Osteocyte (in vitro differentiated cells): ENCODE results near the gene KATNB1. TPM values are rescaled to one million over a fixed set of nuclear protein-coding genes. Genes with fewer than 3 reads are reported as not detected.

ENCODE experiments used
- DNase-seq: peaks from one replicate; pipeline ENCODE4 v3.0.0; 2021; ENCODE audit warnings: mixed read lengths; ENCODE audit not compliant: unreplicated experiment; ENCODE audit errors: extremely low spot score
- H3K27ac Mint-ChIP-seq: one replicate; pipeline ENCODE4 v1.8.0; 2021; ENCODE audit warnings: mild to moderate bottlenecking, mixed read lengths; ENCODE audit not compliant: unreplicated experiment
- H3K27me3 Mint-ChIP-seq: one replicate; pipeline ENCODE4 v1.8.0; 2021; ENCODE audit warnings: mixed read lengths; ENCODE audit not compliant: unreplicated experiment
- H3K36me3 Mint-ChIP-seq: one replicate; pipeline ENCODE4 v1.8.0; 2021; ENCODE audit warnings: mixed read lengths; ENCODE audit not compliant: unreplicated experiment
- H3K4me1 Mint-ChIP-seq: one replicate; pipeline ENCODE4 v1.8.0; 2021; ENCODE audit warnings: mixed read lengths; ENCODE audit not compliant: unreplicated experiment
- H3K4me3 Mint-ChIP-seq: one replicate; pipeline ENCODE4 v1.8.0; 2021; ENCODE audit warnings: mild to moderate bottlenecking, moderate library complexity, mixed read lengths; ENCODE audit not compliant: unreplicated experiment
- H3K9me3 Mint-ChIP-seq: one replicate; pipeline ENCODE4 v1.8.0; 2021; ENCODE audit warnings: mixed read lengths; ENCODE audit not compliant: unreplicated experiment
- total RNA-seq: library from RNA; stranded (reverse); gene quantifications from 2 replicates; pipeline ENCODE4 v1.2.1, GENCODE V29; 2021
- TF ChIP-seq, protein P1 (sequence below): fragments of 200-600 bp; sonication (generic); IDR thresholded peaks from 2 replicates; pipeline ENCODE4 v1.5.0; 2021; ENCODE audit warnings: antibody characterized with exemption, mild to moderate bottlenecking, moderate library complexity

KATNB1 gene
- total RNA-seq, 1 donor from 2014 or later, result 15.9 TPM

DNA sequence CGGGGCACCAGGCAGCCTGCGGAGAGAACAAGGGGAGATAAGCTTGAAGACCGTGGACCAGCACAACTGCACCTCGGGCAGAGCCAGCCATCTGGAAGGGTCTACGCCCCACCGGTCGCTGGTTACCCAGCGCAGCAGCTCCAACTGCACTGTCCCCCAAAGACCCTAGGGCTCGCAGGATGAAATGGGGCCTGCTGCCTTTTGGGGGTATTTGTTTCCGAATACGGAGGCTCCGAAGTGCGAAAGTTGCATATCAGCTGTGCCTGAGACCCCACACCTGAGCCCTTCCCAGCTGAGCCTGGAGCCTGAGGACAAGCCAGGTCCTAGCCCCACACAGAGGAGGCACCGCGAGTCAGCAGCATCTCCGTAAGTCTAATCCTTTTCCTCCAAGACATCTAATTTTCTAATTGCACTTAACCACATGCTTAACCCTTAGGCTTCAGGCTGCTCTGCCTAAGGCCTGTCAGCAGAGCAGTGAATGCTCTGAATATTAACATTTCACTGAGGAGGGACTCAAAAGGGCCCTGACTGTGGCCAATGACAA, 62.8 kb downstream of the KATNB1 start:
- TF ChIP-seq, protein P1, sequence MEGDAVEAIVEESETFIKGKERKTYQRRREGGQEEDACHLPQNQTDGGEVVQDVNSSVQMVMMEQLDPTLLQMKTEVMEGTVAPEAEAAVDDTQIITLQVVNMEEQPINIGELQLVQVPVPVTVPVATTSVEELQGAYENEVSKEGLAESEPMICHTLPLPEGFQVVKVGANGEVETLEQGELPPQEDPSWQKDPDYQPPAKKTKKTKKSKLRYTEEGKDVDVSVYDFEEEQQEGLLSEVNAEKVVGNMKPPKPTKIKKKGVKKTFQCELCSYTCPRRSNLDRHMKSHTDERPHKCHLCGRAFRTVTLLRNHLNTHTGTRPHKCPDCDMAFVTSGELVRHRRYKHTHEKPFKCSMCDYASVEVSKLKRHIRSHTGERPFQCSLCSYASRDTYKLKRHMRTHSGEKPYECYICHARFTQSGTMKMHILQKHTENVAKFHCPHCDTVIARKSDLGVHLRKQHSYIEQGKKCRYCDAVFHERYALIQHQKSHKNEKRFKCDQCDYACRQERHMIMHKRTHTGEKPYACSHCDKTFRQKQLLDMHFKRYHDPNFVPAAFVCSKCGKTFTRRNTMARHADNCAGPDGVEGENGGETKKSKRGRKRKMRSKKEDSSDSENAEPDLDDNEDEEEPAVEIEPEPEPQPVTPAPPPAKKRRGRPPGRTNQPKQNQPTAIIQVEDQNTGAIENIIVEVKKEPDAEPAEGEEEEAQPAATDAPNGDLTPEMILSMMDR, result no peak
- Mint-ChIP-seq H3K36me3 (peaks cover 19% of the 10 kb centered on the region), H3K4me3 (peak overlapping the region; percentile 73), H3K27me3 (no peaks in the 10 kb centered on the region), H3K4me1 (peaks cover 62% of the 10 kb centered on the region), H3K27ac (peak overlapping the region; percentile 85), H3K9me3 (no peaks in the 10 kb centered on the region)
- DNase-seq, result no peak

DNA sequence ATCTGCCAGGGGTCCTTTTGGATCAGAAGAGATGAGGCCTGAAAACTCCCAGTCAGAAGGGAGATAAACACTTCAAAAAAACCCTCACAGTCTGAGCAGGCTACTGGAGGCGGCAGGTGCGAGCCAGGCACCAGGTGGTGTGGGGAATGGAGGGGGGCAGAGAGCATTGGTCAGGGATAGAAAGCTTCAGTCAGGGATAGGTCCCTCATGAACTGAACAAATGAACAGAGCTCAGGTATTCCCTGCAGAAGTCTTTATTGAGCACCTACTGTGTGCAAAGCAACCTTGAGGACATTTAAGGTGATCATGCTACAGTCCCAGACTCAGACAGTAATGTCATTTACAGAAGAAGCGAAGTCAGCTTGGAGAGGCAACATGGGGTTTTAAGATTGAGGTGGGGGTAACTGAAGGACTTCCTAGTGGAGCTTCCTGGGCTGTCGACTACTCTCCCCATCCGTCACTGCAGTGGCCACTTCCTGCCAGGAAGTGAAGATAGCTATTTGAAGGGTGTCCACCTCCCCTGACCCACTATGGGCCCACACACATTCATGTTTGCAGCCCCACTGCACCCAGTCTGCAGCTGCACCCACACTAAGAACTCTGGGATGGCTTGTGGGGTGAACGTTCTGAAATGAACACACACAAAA, 63.5 kb downstream of the KATNB1 start:
- Mint-ChIP-seq H3K4me1 (peaks cover 70% of the 10 kb centered on the region), H3K36me3 (peaks cover 19% of the 10 kb centered on the region), H3K4me3 (peak overlapping the region; percentile 73), H3K9me3 (no peaks in the 10 kb centered on the region), H3K27me3 (no peaks in the 10 kb centered on the region), H3K27ac (peak overlapping the region; percentile 85)
- TF ChIP-seq, protein P1, result no peak
- no peak for DNase-seq

DNA sequence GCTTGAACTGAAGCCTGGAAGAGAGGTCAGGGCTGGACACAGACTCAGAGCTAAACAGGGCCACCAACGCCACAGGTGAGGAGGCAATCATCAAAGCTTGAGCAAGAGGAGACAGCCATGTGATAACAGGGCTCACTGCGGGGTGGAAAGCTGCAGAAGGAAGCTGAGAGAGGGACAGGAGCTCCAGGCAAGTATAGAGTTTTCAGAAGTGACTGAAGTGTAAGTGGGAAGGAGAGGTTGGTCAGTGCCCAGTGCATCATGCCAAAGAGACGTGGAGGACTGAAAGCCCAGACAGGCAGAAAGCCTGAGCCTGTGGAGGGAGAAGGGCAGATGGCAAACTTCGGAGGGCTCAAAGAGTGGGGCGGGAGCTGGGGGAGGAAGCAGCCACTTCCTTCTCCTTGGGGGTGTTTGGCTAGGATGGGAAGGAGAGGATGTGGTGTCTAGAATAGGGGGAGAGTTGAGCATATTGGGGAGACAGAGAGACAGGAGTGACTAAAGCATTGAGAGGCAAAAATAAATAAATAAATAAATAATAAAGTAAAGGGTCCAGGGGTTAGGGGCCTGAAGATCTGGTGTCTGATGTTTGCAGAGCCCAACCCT, 64.1 kb downstream of the KATNB1 start:
- no peak for DNase-seq
- peak overlapping the region; percentile 85 for H3K27ac Mint-ChIP-seq
- H3K4me3 Mint-ChIP-seq, result peak overlapping the region; percentile 84
- H3K9me3 Mint-ChIP-seq, result no peaks in the 10 kb centered on the region
- H3K36me3 Mint-ChIP-seq, result peaks cover 15% of the 10 kb centered on the region
- TF ChIP-seq, protein P1, result no peak
- H3K4me1 Mint-ChIP-seq, result peaks cover 76% of the 10 kb centered on the region
- H3K27me3 Mint-ChIP-seq, result no peaks in the 10 kb centered on the region

DNA sequence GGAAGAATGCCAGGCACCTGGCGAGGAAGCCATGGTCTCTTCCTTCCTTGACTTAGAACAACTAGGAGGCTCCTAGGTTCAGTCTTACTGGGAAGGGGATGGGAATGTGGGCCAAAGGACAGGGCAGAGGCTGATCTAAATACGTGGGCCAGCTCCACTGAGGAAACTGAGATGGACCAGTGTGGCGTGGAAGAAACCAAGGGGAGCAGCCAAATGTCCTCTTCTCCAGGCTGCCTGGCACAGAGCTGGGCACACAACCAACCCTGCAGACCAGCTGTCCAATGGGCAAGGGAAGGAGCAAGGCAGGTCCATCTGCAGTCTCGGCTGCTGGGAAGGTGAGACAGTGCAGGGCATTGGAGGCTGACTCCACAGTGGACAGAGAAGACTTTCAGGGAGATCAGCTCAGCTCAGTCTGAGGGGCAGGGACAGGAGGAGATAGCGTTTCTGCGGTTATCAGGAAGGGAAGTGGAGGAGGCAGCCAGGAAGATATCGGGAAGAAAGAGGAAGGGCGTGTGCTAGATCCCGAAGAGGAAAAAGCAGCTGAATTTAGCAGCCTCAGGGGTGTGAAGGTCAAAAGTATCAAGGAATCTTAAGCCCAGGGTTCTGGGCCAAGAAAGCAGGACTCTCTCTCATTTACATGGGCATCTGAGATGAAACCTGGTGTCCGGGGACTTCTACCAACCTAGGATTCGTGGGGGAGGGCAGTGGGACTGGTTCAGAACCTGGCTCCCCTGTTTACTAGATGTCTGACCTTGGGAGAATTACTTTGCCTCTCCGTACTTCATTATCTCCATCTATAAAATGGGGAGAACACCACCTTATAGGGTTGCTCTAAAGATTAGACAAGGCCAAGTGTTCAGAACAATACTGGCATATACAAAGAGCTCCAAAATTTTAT, 64.9 kb downstream of the KATNB1 start:
- DNase-seq, result no peak
- peak overlapping the region; percentile 82 for H3K27ac Mint-ChIP-seq
- H3K9me3 Mint-ChIP-seq, result no peaks in the 10 kb centered on the region
- H3K4me3 Mint-ChIP-seq, result peak overlapping the region; percentile 84
- no peaks in the 10 kb centered on the region for H3K27me3 Mint-ChIP-seq
- TF ChIP-seq, protein P1, result no peak
- peaks cover 15% of the 10 kb centered on the region for H3K36me3 Mint-ChIP-seq
- H3K4me1 Mint-ChIP-seq, result peaks cover 77% of the 10 kb centered on the region
